ENCODE data around the gene STK39.

DNA sequence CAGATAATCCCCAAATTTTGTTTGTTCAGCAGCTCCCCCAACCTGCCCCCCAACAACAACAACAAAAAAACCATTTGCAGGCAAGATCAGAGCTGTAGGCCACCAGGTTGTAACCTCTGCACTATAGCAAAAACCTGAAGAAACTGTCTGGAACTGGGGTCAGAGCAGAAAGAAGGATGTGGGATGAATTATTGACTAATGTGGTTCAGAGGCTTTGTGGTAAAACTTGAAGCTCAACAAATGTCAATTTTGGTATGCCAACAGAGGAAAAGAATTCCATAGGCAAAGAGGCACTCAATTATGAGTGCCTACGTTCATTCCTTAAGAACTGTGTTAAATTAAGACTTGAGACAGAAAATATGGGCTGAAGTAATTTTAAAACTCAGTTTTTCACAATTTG, 255.1 kb downstream of the STK39 start:
- TF ChIP-seq, protein P1, sequence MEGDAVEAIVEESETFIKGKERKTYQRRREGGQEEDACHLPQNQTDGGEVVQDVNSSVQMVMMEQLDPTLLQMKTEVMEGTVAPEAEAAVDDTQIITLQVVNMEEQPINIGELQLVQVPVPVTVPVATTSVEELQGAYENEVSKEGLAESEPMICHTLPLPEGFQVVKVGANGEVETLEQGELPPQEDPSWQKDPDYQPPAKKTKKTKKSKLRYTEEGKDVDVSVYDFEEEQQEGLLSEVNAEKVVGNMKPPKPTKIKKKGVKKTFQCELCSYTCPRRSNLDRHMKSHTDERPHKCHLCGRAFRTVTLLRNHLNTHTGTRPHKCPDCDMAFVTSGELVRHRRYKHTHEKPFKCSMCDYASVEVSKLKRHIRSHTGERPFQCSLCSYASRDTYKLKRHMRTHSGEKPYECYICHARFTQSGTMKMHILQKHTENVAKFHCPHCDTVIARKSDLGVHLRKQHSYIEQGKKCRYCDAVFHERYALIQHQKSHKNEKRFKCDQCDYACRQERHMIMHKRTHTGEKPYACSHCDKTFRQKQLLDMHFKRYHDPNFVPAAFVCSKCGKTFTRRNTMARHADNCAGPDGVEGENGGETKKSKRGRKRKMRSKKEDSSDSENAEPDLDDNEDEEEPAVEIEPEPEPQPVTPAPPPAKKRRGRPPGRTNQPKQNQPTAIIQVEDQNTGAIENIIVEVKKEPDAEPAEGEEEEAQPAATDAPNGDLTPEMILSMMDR (IDR thresholded peaks at IDR 0.05) = no peak
- TF ChIP-seq RAD21 (conservative IDR thresholded peaks at IDR 0.05 in 1 of 2, IDR thresholded peaks at IDR 0.05 in 1 of 2) = no peak
- TF ChIP-seq POLR2AphosphoS2 (conservative IDR thresholded peaks at IDR 0.05; ENCODE audit: low read length) = no peak
- TF ChIP-seq, protein P2, sequence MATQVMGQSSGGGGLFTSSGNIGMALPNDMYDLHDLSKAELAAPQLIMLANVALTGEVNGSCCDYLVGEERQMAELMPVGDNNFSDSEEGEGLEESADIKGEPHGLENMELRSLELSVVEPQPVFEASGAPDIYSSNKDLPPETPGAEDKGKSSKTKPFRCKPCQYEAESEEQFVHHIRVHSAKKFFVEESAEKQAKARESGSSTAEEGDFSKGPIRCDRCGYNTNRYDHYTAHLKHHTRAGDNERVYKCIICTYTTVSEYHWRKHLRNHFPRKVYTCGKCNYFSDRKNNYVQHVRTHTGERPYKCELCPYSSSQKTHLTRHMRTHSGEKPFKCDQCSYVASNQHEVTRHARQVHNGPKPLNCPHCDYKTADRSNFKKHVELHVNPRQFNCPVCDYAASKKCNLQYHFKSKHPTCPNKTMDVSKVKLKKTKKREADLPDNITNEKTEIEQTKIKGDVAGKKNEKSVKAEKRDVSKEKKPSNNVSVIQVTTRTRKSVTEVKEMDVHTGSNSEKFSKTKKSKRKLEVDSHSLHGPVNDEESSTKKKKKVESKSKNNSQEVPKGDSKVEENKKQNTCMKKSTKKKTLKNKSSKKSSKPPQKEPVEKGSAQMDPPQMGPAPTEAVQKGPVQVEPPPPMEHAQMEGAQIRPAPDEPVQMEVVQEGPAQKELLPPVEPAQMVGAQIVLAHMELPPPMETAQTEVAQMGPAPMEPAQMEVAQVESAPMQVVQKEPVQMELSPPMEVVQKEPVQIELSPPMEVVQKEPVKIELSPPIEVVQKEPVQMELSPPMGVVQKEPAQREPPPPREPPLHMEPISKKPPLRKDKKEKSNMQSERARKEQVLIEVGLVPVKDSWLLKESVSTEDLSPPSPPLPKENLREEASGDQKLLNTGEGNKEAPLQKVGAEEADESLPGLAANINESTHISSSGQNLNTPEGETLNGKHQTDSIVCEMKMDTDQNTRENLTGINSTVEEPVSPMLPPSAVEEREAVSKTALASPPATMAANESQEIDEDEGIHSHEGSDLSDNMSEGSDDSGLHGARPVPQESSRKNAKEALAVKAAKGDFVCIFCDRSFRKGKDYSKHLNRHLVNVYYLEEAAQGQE (IDR thresholded peaks at IDR 0.05) = no peak
- no peak for TF ChIP-seq MAFK (IDR thresholded peaks at IDR 0.05; ENCODE audit: partially characterized antibody)
- no peak for TF ChIP-seq POLR2A (IDR thresholded peaks at IDR 0.05; ENCODE audit: low read length)
- TF ChIP-seq MAX (IDR thresholded peaks at IDR 0.05) = no peak
- no peak for TF ChIP-seq EP300 (IDR thresholded peaks at IDR 0.05)
- no peak for TF ChIP-seq MAZ (IDR thresholded peaks at IDR 0.05; ENCODE audit: borderline replicate concordance, low read depth, low read length)
- TF ChIP-seq HES2 (IDR thresholded peaks at IDR 0.05) = no peak
- TF ChIP-seq, protein P3, sequence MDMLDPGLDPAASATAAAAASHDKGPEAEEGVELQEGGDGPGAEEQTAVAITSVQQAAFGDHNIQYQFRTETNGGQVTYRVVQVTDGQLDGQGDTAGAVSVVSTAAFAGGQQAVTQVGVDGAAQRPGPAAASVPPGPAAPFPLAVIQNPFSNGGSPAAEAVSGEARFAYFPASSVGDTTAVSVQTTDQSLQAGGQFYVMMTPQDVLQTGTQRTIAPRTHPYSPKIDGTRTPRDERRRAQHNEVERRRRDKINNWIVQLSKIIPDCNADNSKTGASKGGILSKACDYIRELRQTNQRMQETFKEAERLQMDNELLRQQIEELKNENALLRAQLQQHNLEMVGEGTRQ (IDR thresholded peaks at IDR 0.05) = no peak
- no peak for TF ChIP-seq CBX2 (IDR thresholded peaks at IDR 0.05; ENCODE audit: borderline replicate concordance, low read depth)
- TF ChIP-seq KDM1A (IDR thresholded peaks at IDR 0.05; ENCODE audit: low read depth) = no peak

All from A549 (cell line).